ENCODE results near the gene EXOC2. TPM values are rescaled to one million over a fixed set of nuclear protein-coding genes. Genes with fewer than 3 reads are reported as not detected.

The EXOC2 gene
- total and polyA plus RNA-seq, 12 donors = 4.9 to 23.7 (median 17.1) TPM

- WGBS, 4 donors = 91 to 95% (median 93%) methylated on average over 26 to 31 of the region's 31 CpGs
- Histone ChIP-seq H3K27ac (no peak overlapping the region), H3K36me3 (replicated peaks in 1 of 2) (no peaks in the 10 kb centered on the region), H3K4me3 (no peak overlapping the region), H3K9me3 (replicated peaks in 1 of 3) (no peaks in the 10 kb centered on the region), H3K4me1 (replicated peaks in 1 of 2) (no peaks in the 10 kb centered on the region), H3K27me3 (no peaks in the 10 kb centered on the region)
- intact Hi-C loops (cut with DNase I) = no loop called here
- TF ChIP-seq, protein P1, sequence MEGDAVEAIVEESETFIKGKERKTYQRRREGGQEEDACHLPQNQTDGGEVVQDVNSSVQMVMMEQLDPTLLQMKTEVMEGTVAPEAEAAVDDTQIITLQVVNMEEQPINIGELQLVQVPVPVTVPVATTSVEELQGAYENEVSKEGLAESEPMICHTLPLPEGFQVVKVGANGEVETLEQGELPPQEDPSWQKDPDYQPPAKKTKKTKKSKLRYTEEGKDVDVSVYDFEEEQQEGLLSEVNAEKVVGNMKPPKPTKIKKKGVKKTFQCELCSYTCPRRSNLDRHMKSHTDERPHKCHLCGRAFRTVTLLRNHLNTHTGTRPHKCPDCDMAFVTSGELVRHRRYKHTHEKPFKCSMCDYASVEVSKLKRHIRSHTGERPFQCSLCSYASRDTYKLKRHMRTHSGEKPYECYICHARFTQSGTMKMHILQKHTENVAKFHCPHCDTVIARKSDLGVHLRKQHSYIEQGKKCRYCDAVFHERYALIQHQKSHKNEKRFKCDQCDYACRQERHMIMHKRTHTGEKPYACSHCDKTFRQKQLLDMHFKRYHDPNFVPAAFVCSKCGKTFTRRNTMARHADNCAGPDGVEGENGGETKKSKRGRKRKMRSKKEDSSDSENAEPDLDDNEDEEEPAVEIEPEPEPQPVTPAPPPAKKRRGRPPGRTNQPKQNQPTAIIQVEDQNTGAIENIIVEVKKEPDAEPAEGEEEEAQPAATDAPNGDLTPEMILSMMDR (IDR thresholded peaks at IDR 0.05) = no peak
- no peak for TF ChIP-seq POLR2A (IDR thresholded peaks at IDR 0.05)
- DNase-seq = no peak
These were observed 172.1 kb downstream of the EXOC2 start for GRCh38 chr6:520820-521219.

DNA sequence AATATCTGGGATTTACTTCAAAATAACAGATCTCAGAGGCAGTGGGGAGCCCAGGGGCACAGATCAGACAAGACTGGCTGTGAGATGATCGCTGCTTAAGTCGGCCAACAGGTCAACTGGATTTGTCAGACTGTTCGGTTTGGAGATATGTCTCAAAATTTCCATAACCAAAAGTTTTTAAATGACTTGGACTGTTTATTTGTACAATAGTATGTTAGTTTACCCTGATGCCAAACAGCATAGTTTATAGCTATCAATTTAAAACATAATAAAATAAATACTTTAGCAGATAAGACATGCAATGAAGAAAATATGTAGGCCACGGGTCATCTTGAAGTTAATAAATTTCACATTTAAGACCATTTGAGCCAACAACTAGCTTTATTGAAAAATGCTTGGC, 174.7 kb downstream of the EXOC2 start:
- TF ChIP-seq, protein P1 (IDR thresholded peaks at IDR 0.05) = no peak
- no peak for TF ChIP-seq POLR2A (IDR thresholded peaks at IDR 0.05)
- no peaks in the 10 kb centered on the region for H3K27me3 ChIP-seq

GRCh38 chr6:516213-516612, 176.7 kb downstream of the EXOC2 start:
- Histone ChIP-seq H3K36me3 (replicated peaks in 1 of 2) (no peaks in the 10 kb centered on the region), H3K27me3 (no peaks in the 10 kb centered on the region), H3K4me3 (no peak overlapping the region), H3K27ac (no peak overlapping the region), H3K9me3 (replicated peaks in 1 of 3) (no peaks in the 10 kb centered on the region), H3K4me1 (replicated peaks in 1 of 2) (no peaks in the 10 kb centered on the region)
- no peak for DNase-seq
- TF ChIP-seq, protein P1 (IDR thresholded peaks at IDR 0.05) = no peak
- TF ChIP-seq POLR2A (IDR thresholded peaks at IDR 0.05) = no peak
- 95 to 97% (median 95%) methylated on average over 11 of the region's 11 CpGs for WGBS, 4 donors
- intact Hi-C loops (cut with DNase I) = no loop called here

More for the DNA sequence above, 174.7 kb downstream of the EXOC2 start:
- no peak for DNase-seq
- no peak overlapping the region for H3K27ac ChIP-seq
- no peaks in the 10 kb centered on the region for H3K9me3 ChIP-seq (replicated peaks in 1 of 3)
- intact Hi-C loops (cut with DNase I) = no loop called here
- H3K36me3 ChIP-seq (replicated peaks in 1 of 2) = no peaks in the 10 kb centered on the region
- 72 to 82% (median 75%) methylated on average over 4 of the region's 4 CpGs for WGBS, 4 donors
- H3K4me1 ChIP-seq (replicated peaks in 1 of 2) = no peaks in the 10 kb centered on the region
- H3K4me3 ChIP-seq = no peak overlapping the region

DNA sequence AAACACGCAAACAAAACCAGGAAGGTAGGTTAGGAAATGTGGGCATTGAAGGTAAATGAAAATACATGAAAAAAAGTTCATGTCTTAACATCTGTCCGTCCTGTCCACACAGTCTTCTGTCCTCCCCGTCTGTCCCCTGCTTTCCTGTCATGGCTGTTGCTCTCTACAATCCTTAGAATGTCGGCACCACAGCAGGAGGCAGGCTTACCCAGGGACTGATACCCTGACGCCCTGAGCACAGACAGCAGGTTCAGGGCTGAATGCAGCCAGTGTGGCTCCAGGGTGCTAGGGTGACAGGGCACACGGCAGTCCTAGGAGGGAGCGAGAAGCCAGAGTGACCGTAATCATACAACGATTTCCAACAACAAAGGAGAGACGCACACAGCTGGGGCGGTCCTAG, 177.7 kb downstream of the EXOC2 start:
- 87 to 96% (median 90%) methylated on average over 11 of the region's 11 CpGs for WGBS, 4 donors
- no peak overlapping the region for H3K27ac ChIP-seq
- H3K9me3 ChIP-seq (replicated peaks in 1 of 3) = no peaks in the 10 kb centered on the region
- TF ChIP-seq, protein P1 (IDR thresholded peaks at IDR 0.05) = no peak
- no peak for TF ChIP-seq POLR2A (IDR thresholded peaks at IDR 0.05)
- no peaks in the 10 kb centered on the region for H3K27me3 ChIP-seq
- H3K4me3 ChIP-seq = no peak overlapping the region
- intact Hi-C loops (cut with DNase I) = no loop called here
- no peaks in the 10 kb centered on the region for H3K4me1 ChIP-seq (replicated peaks in 1 of 2)
- H3K36me3 ChIP-seq (replicated peaks in 1 of 2) = no peaks in the 10 kb centered on the region
- DNase-seq = no peak

Data from adrenal gland (tissue), 12 donors.